ENCODE data around the gene LILRA6. TPM values are rescaled to one million over a fixed set of nuclear protein-coding genes. Genes with fewer than 3 reads are reported as not detected.
A peak's percentile ranks its signal among the peaks of the same experiment; 100 is the strongest.
"Not testable (repeated sequence)": the region's sequence is repeated elsewhere in the genome, so short reads cannot be mapped to it uniquely, and the experiment has no call there.

LILRA6 gene
- total RNA-seq (ENCODE audit: insufficient read depth, low replicate concordance) = 4.3 TPM

- not testable (repeated sequence) for DNase-seq (ENCODE audit: low spot score)
Measured at GRCh38 chr19:54242646-54243045, at the start of gene LILRA6. Gene LILRA6 (minus strand): TSS chr19:54242790.

- DNase-seq (ENCODE audit: low spot score) = not testable (repeated sequence)
Measured at GRCh38 chr19:54289160-54289559, 46.6 kb upstream of the LILRA6 start.

- DNase-seq (ENCODE audit: low spot score) = no peak
Measured at GRCh38 chr19:54287456-54287855, 44.9 kb upstream of the LILRA6 start.

- DNase-seq (ENCODE audit: low spot score) = not testable (repeated sequence)
Measured at GRCh38 chr19:54286283-54286682, 43.7 kb upstream of the LILRA6 start.

GRCh38 chr19:54285427-54286056, 43.0 kb upstream of the LILRA6 start:
- not testable (repeated sequence) for DNase-seq (ENCODE audit: low spot score)

- DNase-seq (ENCODE audit: low spot score) = no peak
Measured at GRCh38 chr19:54282686-54283470, 40.3 kb upstream of the LILRA6 start.

- DNase-seq (ENCODE audit: low spot score) = not testable (repeated sequence)
Measured at GRCh38 chr19:54281729-54282075, 39.1 kb upstream of the LILRA6 start.

- no peak for DNase-seq (ENCODE audit: low spot score)
Measured at GRCh38 chr19:54281007-54281728, 38.6 kb upstream of the LILRA6 start, which contains the start of gene LILRB2. Gene LILRB2 (minus strand): TSS chr19:54281110. CDS start chr19:54280496, 614 bp downstream.

- not testable (repeated sequence) for DNase-seq (ENCODE audit: low spot score)
Measured at GRCh38 chr19:54280441-54280840, 37.9 kb upstream of the LILRA6 start.

GRCh38 chr19:54280025-54280424, 37.4 kb upstream of the LILRA6 start:
- DNase-seq (ENCODE audit: low spot score) = not testable (repeated sequence)

- DNase-seq (ENCODE audit: low spot score) = no peak
Measured at GRCh38 chr19:54279406-54279962, 36.9 kb upstream of the LILRA6 start.

- DNase-seq (ENCODE audit: low spot score) = not testable (repeated sequence)
Measured at GRCh38 chr19:54278571-54279195, 36.1 kb upstream of the LILRA6 start.

GRCh38 chr19:54278056-54278455, 35.5 kb upstream of the LILRA6 start:
- DNase-seq (ENCODE audit: low spot score) = not testable (repeated sequence)

- not testable (repeated sequence) for DNase-seq (ENCODE audit: low spot score)
Measured at GRCh38 chr19:54277111-54277615, 34.6 kb upstream of the LILRA6 start.

- no peak for DNase-seq (ENCODE audit: low spot score)
Measured at GRCh38 chr19:54275951-54276350, 33.4 kb upstream of the LILRA6 start.

- DNase-seq (ENCODE audit: low spot score) = not testable (repeated sequence)
Measured at GRCh38 chr19:54274516-54274915, 31.9 kb upstream of the LILRA6 start.

- DNase-seq (ENCODE audit: low spot score) = no peak
Measured at GRCh38 chr19:54273821-54274220, 31.2 kb upstream of the LILRA6 start.

- DNase-seq (ENCODE audit: low spot score) = not testable (repeated sequence)
Measured at GRCh38 chr19:54272181-54272580, 29.6 kb upstream of the LILRA6 start.

- DNase-seq (ENCODE audit: low spot score) = not testable (repeated sequence)
Measured at GRCh38 chr19:54271587-54271986, 29.0 kb upstream of the LILRA6 start.

- peak; percentile 13 for DNase-seq (ENCODE audit: low spot score)
Measured at GRCh38 chr19:54271106-54271505, 28.5 kb upstream of the LILRA6 start.

- no peak for DNase-seq (ENCODE audit: low spot score)
Measured at GRCh38 chr19:54268936-54269335, 26.3 kb upstream of the LILRA6 start.
